Caco-2 (cell line): ENCODE results near the gene METTL25. TPM values are rescaled to one million over a fixed set of nuclear protein-coding genes. Genes with fewer than 3 reads are reported as not detected.

Experiments used
- BruUV-seq: library from RNA; stranded (reverse); fragments of 400-500 nt; replicated peaks from 2 replicates; lab custom pipeline; 2021; lab: Mats Ljungman, UMichigan
- CTCF ChIA-PET: fragments of 300-600 bp; sonication (Branson Sonifier 250); formaldehyde crosslinking; loops from one replicate; lab custom pipeline; 2022; ENCODE audit warnings: antibody characterized with exemption; lab: Charles Lee
- POLR2A ChIA-PET: fragments of 300-600 bp; sonication (Branson Sonifier 250); formaldehyde crosslinking; loops from one replicate; lab custom pipeline; 2022; ENCODE audit warnings: antibody characterized with exemption; lab: Charles Lee
- DNase-seq, 2 experiments: peaks; one replicate each; pipeline versions ENCODE4 v3.0.0 to v3.0.0-alpha.2; 2020 to 2022
- H3K27me3 ChIP-seq: replicated peaks from 2 replicates; pipeline ENCODE4 v1.6.0; 2011; ENCODE audit warnings: low read length; ENCODE audit not compliant: control insufficient read depth, insufficient read depth
- H3K36me3 ChIP-seq: 2 replicates; pipeline ENCODE4 v1.5.1; 2011; ENCODE audit warnings: low read length; ENCODE audit not compliant: control insufficient read depth, insufficient read depth
- H3K4me1 ChIP-seq: fragments of 250-450 bp; sonication (Bioruptor Pico); 2 replicates; pipeline ENCODE4 v1.5.1; 2020; ENCODE audit warnings: mild to moderate bottlenecking
- H3K4me3 ChIP-seq: 2 replicates; pipeline ENCODE4 v1.5.1; 2011; ENCODE audit warnings: low read depth, mild to moderate bottlenecking, control low read depth, low read length
- H3K9me3 ChIP-seq: fragments of 250-450 bp; sonication (Bioruptor Pico); 2 replicates; pipeline ENCODE4 v1.5.1; 2020; ENCODE audit warnings: mild to moderate bottlenecking, moderate library complexity
- H3K27ac Mint-ChIP-seq: one replicate; pipeline ENCODE4 v1.8.0; 2022; ENCODE audit warnings: mixed read lengths; ENCODE audit not compliant: unreplicated experiment
- H3K27me3 Mint-ChIP-seq: one replicate; pipeline ENCODE4 v1.8.0; 2022; ENCODE audit warnings: mixed read lengths; ENCODE audit not compliant: insufficient read depth, unreplicated experiment
- H3K36me3 Mint-ChIP-seq: one replicate; pipeline ENCODE4 v1.8.0; 2022; ENCODE audit warnings: mild to moderate bottlenecking, mixed read lengths; ENCODE audit not compliant: insufficient read depth, unreplicated experiment
- H3K4me1 Mint-ChIP-seq: one replicate; pipeline ENCODE4 v1.8.0; 2022; ENCODE audit warnings: low read depth, mixed read lengths; ENCODE audit not compliant: unreplicated experiment
- H3K4me3 Mint-ChIP-seq: one replicate; pipeline ENCODE4 v1.8.0; 2022; ENCODE audit warnings: mild to moderate bottlenecking, moderate library complexity, mixed read lengths; ENCODE audit not compliant: unreplicated experiment
- H3K9me3 Mint-ChIP-seq: one replicate; pipeline ENCODE4 v1.8.0; 2022; ENCODE audit warnings: mixed read lengths; ENCODE audit not compliant: unreplicated experiment
- intact Hi-C: fragments of 100-400 bp; cut with micrococcal nuclease; formaldehyde crosslinking; loops from one replicate; pipeline ENCODE4 v1.10.0; 2022; ENCODE audit not compliant: unreplicated experiment
- total RNA-seq: library from RNA; stranded (reverse); gene quantifications from 2 replicates; pipeline ENCODE4 v1.2.3, GENCODE V29; 2022
- TF ChIP-seq, protein P1 (sequence below), 2 experiments: fragments of 200-600 bp in 1 of 2; IDR thresholded peaks; 1 replicate in 1 of 2; 2 replicates in 1 of 2; pipeline versions ENCODE4 v1.5.1 to v1.8.0; 2011 to 2022; ENCODE audit warnings: antibody characterized with exemption in 1 of 2, control low read depth in 1 of 2, inconsistent platforms in 1 of 2, low read depth in 1 of 2, low read length in 1 of 2, mild to moderate bottlenecking in 1 of 2, moderate library complexity in 1 of 2; ENCODE audit not compliant: insufficient read depth in 1 of 2, severe bottlenecking in 1 of 2, unreplicated experiment in 1 of 2

METTL25 gene
- total RNA-seq, 1 experiment from 2014 or later, result 8.4 TPM

- H3K4me3 ChIP-seq, result no peak overlapping the region
- Mint-ChIP-seq H3K27ac (no peak overlapping the region), H3K4me1 (no peaks in the 10 kb centered on the region), H3K36me3 (no peaks in the 10 kb centered on the region), H3K4me3 (no peak overlapping the region), H3K9me3 (no peaks in the 10 kb centered on the region), H3K27me3 (no peaks in the 10 kb centered on the region)
- no peak for DNase-seq
- ChIA-PET POLR2A (no interaction called here), CTCF (no interaction called here)
- H3K27me3 ChIP-seq, result no peaks in the 10 kb centered on the region
- BruUV-seq, result no TSS peak
- no peaks in the 10 kb centered on the region for H3K9me3 ChIP-seq
- intact Hi-C loops, result no loop called here
- H3K36me3 ChIP-seq, result no peaks in the 10 kb centered on the region
- H3K4me1 ChIP-seq, result no peaks in the 10 kb centered on the region
- TF ChIP-seq, protein P1, sequence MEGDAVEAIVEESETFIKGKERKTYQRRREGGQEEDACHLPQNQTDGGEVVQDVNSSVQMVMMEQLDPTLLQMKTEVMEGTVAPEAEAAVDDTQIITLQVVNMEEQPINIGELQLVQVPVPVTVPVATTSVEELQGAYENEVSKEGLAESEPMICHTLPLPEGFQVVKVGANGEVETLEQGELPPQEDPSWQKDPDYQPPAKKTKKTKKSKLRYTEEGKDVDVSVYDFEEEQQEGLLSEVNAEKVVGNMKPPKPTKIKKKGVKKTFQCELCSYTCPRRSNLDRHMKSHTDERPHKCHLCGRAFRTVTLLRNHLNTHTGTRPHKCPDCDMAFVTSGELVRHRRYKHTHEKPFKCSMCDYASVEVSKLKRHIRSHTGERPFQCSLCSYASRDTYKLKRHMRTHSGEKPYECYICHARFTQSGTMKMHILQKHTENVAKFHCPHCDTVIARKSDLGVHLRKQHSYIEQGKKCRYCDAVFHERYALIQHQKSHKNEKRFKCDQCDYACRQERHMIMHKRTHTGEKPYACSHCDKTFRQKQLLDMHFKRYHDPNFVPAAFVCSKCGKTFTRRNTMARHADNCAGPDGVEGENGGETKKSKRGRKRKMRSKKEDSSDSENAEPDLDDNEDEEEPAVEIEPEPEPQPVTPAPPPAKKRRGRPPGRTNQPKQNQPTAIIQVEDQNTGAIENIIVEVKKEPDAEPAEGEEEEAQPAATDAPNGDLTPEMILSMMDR (IDR thresholded peaks at IDR 0.05; ENCODE audit: insufficient read depth in 1 of 2, low read depth in 1 of 2, low read length in 1 of 2, severe bottlenecking in 1 of 2, unreplicated experiment in 1 of 2), result no peak
Observed at GRCh38 chr12:82480606-82481005, 122.3 kb downstream of the METTL25 start.

GRCh38 chr12:82481954-82482353, 123.6 kb downstream of the METTL25 start:
- POLR2A ChIA-PET, result no interaction called here

GRCh38 chr12:82486524-82487235, 128.4 kb downstream of the METTL25 start:
- POLR2A ChIA-PET, result no interaction called here
- TF ChIP-seq, protein P1 (IDR thresholded peaks at IDR 0.05; ENCODE audit: insufficient read depth in 1 of 2, low read depth in 1 of 2, low read length in 1 of 2, severe bottlenecking in 1 of 2, unreplicated experiment in 1 of 2), result no peak
- Histone ChIP-seq H3K4me3 (no peak overlapping the region), H3K9me3 (no peaks in the 10 kb centered on the region), H3K27me3 (no peaks in the 10 kb centered on the region), H3K36me3 (no peaks in the 10 kb centered on the region), H3K4me1 (no peaks in the 10 kb centered on the region)
- CTCF ChIA-PET, result no interaction called here
- Mint-ChIP-seq H3K27ac (no peak overlapping the region), H3K4me3 (no peak overlapping the region), H3K27me3 (peaks cover 9% of the 10 kb centered on the region), H3K36me3 (no peaks in the 10 kb centered on the region), H3K4me1 (no peaks in the 10 kb centered on the region), H3K9me3 (no peaks in the 10 kb centered on the region)
- no peak for DNase-seq
- intact Hi-C loops, result no loop called here
- BruUV-seq, result no TSS peak

More at GRCh38 chr12:82481954-82482353, 123.6 kb downstream of the METTL25 start:
- Mint-ChIP-seq H3K9me3 (no peaks in the 10 kb centered on the region), H3K27me3 (no peaks in the 10 kb centered on the region), H3K4me1 (no peaks in the 10 kb centered on the region), H3K27ac (no peak overlapping the region), H3K4me3 (no peak overlapping the region), H3K36me3 (no peaks in the 10 kb centered on the region)
- H3K4me1 ChIP-seq, result no peaks in the 10 kb centered on the region
- no peaks in the 10 kb centered on the region for H3K36me3 ChIP-seq
- CTCF ChIA-PET, result no interaction called here
- H3K27me3 ChIP-seq, result no peaks in the 10 kb centered on the region
- DNase-seq, result no peak
- BruUV-seq, result no TSS peak
- TF ChIP-seq, protein P1 (IDR thresholded peaks at IDR 0.05; ENCODE audit: insufficient read depth in 1 of 2, low read depth in 1 of 2, low read length in 1 of 2, severe bottlenecking in 1 of 2, unreplicated experiment in 1 of 2), result no peak
- H3K4me3 ChIP-seq, result no peak overlapping the region
- intact Hi-C loops, result no loop called here
- H3K9me3 ChIP-seq, result no peaks in the 10 kb centered on the region
